ENCODE data around the gene OR2A42.
"Not testable (repeated sequence)": the region's sequence is repeated elsewhere in the genome, so short reads cannot be mapped to it uniquely, and the experiment has no call there.

The OR2A42 gene

DNA sequence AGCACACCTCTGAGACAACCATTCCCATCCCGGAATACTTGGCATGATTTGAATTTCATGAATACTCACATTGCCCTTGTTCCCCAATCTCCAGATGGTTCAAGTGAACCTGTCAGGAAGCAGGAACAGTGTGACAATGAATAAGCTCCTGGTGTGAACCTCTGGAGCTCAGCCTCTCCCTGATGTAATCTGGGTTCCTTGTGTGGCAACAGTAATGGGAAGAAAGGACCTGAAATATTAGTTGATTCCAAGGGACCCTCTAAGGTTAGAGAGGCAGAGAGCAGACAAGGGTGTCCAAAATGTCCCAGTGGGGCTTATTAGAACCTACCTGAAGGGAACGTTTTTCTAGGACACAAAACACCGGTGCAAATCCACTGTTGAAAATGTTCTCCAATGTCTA, 16.7 kb upstream of the OR2A42 start:
- Histone ChIP-seq H3K36me3 (ENCODE audit: control insufficient read depth, insufficient read depth, low read length, severe bottlenecking) (no peaks in the 10 kb centered on the region), H3K4me3 (ENCODE audit: low read length) (no peak overlapping the region), H3K27me3 (replicated peaks; ENCODE audit: control insufficient read depth, insufficient read depth, low read length) (no peaks in the 10 kb centered on the region), H3K9me3 (ENCODE audit: control insufficient read depth, low read length) (no peaks in the 10 kb centered on the region), H3K4me1 (ENCODE audit: control insufficient read depth, insufficient read depth, low read length) (peaks cover 3% of the 10 kb centered on the region), H3K9ac (ENCODE audit: low read length) (no peak overlapping the region)
- no peak for DNase-seq (ENCODE audit: low read depth)

GRCh38 chr7:144255471-144255897, 16.1 kb upstream of the OR2A42 start:
- no peak for DNase-seq (ENCODE audit: low read depth)
- no peak overlapping the region for H3K9ac ChIP-seq (ENCODE audit: low read length)
- no peaks in the 10 kb centered on the region for H3K9me3 ChIP-seq (ENCODE audit: control insufficient read depth, low read length)
- peaks cover 3% of the 10 kb centered on the region for H3K4me1 ChIP-seq (ENCODE audit: control insufficient read depth, insufficient read depth, low read length)
- no peak overlapping the region for H3K4me3 ChIP-seq (ENCODE audit: low read length)
- H3K27me3 ChIP-seq (replicated peaks; ENCODE audit: control insufficient read depth, insufficient read depth, low read length): no peaks in the 10 kb centered on the region
- no peaks in the 10 kb centered on the region for H3K36me3 ChIP-seq (ENCODE audit: control insufficient read depth, insufficient read depth, low read length, severe bottlenecking)

DNA sequence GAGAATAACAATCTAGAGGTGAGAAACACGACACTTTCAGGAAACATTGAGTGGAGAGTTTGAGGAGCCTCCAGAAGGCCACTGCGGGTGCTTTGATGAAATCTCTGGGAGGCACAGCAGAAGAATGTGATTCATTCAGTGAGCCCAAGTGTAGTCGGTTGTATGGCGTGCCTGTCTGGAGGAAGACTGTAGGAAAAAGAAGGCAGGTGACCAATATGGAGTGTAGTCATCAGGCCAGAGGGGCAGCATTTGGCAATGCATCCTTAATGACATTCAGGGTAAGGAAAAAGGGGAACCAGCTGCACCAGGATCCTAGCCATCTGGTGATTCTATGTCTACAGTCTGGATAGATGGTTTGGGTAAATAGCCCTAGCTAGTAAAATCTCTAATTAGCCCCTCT, 12.9 kb upstream of the OR2A42 start:
- not testable (repeated sequence) for H3K9me3 ChIP-seq (ENCODE audit: control insufficient read depth, low read length); H3K27me3 ChIP-seq (replicated peaks; ENCODE audit: control insufficient read depth, insufficient read depth, low read length); DNase-seq (ENCODE audit: low read depth); H3K9ac ChIP-seq (ENCODE audit: low read length); H3K36me3 ChIP-seq (ENCODE audit: control insufficient read depth, insufficient read depth, low read length, severe bottlenecking); H3K4me1 ChIP-seq (ENCODE audit: control insufficient read depth, insufficient read depth, low read length); H3K4me3 ChIP-seq (ENCODE audit: low read length)

GRCh38 chr7:144247674-144248330, 8.4 kb upstream of the OR2A42 start:
- H3K4me1 ChIP-seq (ENCODE audit: control insufficient read depth, insufficient read depth, low read length); DNase-seq (ENCODE audit: low read depth); H3K9ac ChIP-seq (ENCODE audit: low read length); H3K27me3 ChIP-seq (replicated peaks; ENCODE audit: control insufficient read depth, insufficient read depth, low read length); H3K4me3 ChIP-seq (ENCODE audit: low read length); H3K36me3 ChIP-seq (ENCODE audit: control insufficient read depth, insufficient read depth, low read length, severe bottlenecking); H3K9me3 ChIP-seq (ENCODE audit: control insufficient read depth, low read length): not testable (repeated sequence)

DNA sequence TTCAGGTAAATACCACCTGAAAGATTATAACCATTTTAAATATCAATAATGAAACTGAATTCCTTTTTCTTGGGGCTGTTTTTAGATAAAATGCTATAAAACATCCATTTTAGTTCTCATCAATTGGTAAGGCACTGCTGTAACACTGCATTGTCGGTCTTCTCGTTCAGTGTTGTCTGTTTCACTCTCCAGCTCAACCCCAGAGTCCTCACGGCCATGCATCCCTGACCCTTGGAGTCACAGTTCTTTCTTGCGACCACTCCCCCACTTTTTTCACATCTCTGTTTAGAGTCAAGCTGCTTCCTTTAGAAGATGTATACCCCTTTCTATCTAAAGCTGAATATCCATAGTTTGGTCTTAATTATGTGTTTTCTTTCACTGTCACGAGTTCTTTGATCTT, 7.6 kb upstream of the OR2A42 start:
- H3K27me3 ChIP-seq (replicated peaks; ENCODE audit: control insufficient read depth, insufficient read depth, low read length); H3K36me3 ChIP-seq (ENCODE audit: control insufficient read depth, insufficient read depth, low read length, severe bottlenecking); H3K9ac ChIP-seq (ENCODE audit: low read length); DNase-seq (ENCODE audit: low read depth); H3K9me3 ChIP-seq (ENCODE audit: control insufficient read depth, low read length); H3K4me1 ChIP-seq (ENCODE audit: control insufficient read depth, insufficient read depth, low read length); H3K4me3 ChIP-seq (ENCODE audit: low read length): not testable (repeated sequence)

DNA sequence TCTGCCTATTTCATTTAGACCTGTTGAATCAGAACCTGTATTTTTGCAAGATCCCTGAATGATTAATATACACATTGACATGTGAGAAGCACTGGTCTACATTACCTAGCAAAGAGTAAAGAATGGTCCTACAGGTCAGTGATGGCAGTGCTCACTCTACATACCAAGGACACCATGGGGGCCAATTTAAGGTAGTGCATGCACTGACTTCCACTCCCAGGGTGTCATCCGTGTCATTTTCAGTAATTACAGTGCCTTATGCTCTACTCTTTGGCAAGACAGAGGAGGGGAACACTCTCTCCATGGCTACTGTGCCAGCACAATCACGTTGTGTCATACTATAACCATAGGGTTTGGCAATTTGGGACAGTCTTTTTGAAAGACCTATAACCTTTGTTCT, 6.0 kb upstream of the OR2A42 start:
- not testable (repeated sequence) for H3K4me1 ChIP-seq (ENCODE audit: control insufficient read depth, insufficient read depth, low read length); DNase-seq (ENCODE audit: low read depth); H3K27me3 ChIP-seq (replicated peaks; ENCODE audit: control insufficient read depth, insufficient read depth, low read length); H3K9ac ChIP-seq (ENCODE audit: low read length); H3K36me3 ChIP-seq (ENCODE audit: control insufficient read depth, insufficient read depth, low read length, severe bottlenecking); H3K9me3 ChIP-seq (ENCODE audit: control insufficient read depth, low read length); H3K4me3 ChIP-seq (ENCODE audit: low read length)

GRCh38 chr7:144238530-144239082, 799 bp downstream of the OR2A42 start:
- DNase-seq (ENCODE audit: low read depth): not testable (repeated sequence)

GRCh38 chr7:144233039-144233438, 6.4 kb downstream of the OR2A42 start:
- not testable (repeated sequence) for H3K4me3 ChIP-seq (ENCODE audit: low read length); H3K36me3 ChIP-seq (ENCODE audit: control insufficient read depth, insufficient read depth, low read length, severe bottlenecking); DNase-seq (ENCODE audit: low read depth); H3K9me3 ChIP-seq (ENCODE audit: control insufficient read depth, low read length); H3K4me1 ChIP-seq (ENCODE audit: control insufficient read depth, insufficient read depth, low read length); H3K9ac ChIP-seq (ENCODE audit: low read length); H3K27me3 ChIP-seq (replicated peaks; ENCODE audit: control insufficient read depth, insufficient read depth, low read length)

More at GRCh38 chr7:144238530-144239082, 799 bp downstream of the OR2A42 start:
- H3K4me3 ChIP-seq (ENCODE audit: low read length); H3K4me1 ChIP-seq (ENCODE audit: control insufficient read depth, insufficient read depth, low read length); H3K27me3 ChIP-seq (replicated peaks; ENCODE audit: control insufficient read depth, insufficient read depth, low read length); H3K36me3 ChIP-seq (ENCODE audit: control insufficient read depth, insufficient read depth, low read length, severe bottlenecking); H3K9ac ChIP-seq (ENCODE audit: low read length); H3K9me3 ChIP-seq (ENCODE audit: control insufficient read depth, low read length): not testable (repeated sequence)

- not testable (repeated sequence) for H3K27me3 ChIP-seq (replicated peaks; ENCODE audit: control insufficient read depth, insufficient read depth, low read length); H3K36me3 ChIP-seq (ENCODE audit: control insufficient read depth, insufficient read depth, low read length, severe bottlenecking); H3K4me1 ChIP-seq (ENCODE audit: control insufficient read depth, insufficient read depth, low read length); H3K4me3 ChIP-seq (ENCODE audit: low read length); H3K9me3 ChIP-seq (ENCODE audit: control insufficient read depth, low read length); DNase-seq (ENCODE audit: low read depth); H3K9ac ChIP-seq (ENCODE audit: low read length)
These were observed 8.4 kb downstream of the OR2A42 start for GRCh38 chr7:144231027-144231426.

- not testable (repeated sequence) for DNase-seq (ENCODE audit: low read depth); H3K27me3 ChIP-seq (replicated peaks; ENCODE audit: control insufficient read depth, insufficient read depth, low read length)
These were observed 10.6 kb downstream of the OR2A42 start for GRCh38 chr7:144228810-144229209.

GRCh38 chr7:144226866-144227265, 12.5 kb downstream of the OR2A42 start:
- not testable (repeated sequence) for H3K9me3 ChIP-seq (ENCODE audit: control insufficient read depth, low read length); H3K27me3 ChIP-seq (replicated peaks; ENCODE audit: control insufficient read depth, insufficient read depth, low read length); H3K4me1 ChIP-seq (ENCODE audit: control insufficient read depth, insufficient read depth, low read length); H3K4me3 ChIP-seq (ENCODE audit: low read length); DNase-seq (ENCODE audit: low read depth); H3K9ac ChIP-seq (ENCODE audit: low read length); H3K36me3 ChIP-seq (ENCODE audit: control insufficient read depth, insufficient read depth, low read length, severe bottlenecking)

More at GRCh38 chr7:144228810-144229209, 10.6 kb downstream of the OR2A42 start:
- not testable (repeated sequence) for H3K4me1 ChIP-seq (ENCODE audit: control insufficient read depth, insufficient read depth, low read length); H3K36me3 ChIP-seq (ENCODE audit: control insufficient read depth, insufficient read depth, low read length, severe bottlenecking); H3K9me3 ChIP-seq (ENCODE audit: control insufficient read depth, low read length); H3K4me3 ChIP-seq (ENCODE audit: low read length); H3K9ac ChIP-seq (ENCODE audit: low read length)

- not testable (repeated sequence) for H3K36me3 ChIP-seq (ENCODE audit: control insufficient read depth, insufficient read depth, low read length, severe bottlenecking); H3K4me3 ChIP-seq (ENCODE audit: low read length); DNase-seq (ENCODE audit: low read depth); H3K4me1 ChIP-seq (ENCODE audit: control insufficient read depth, insufficient read depth, low read length); H3K9ac ChIP-seq (ENCODE audit: low read length); H3K9me3 ChIP-seq (ENCODE audit: control insufficient read depth, low read length); H3K27me3 ChIP-seq (replicated peaks; ENCODE audit: control insufficient read depth, insufficient read depth, low read length)
These were observed 15.7 kb downstream of the OR2A42 start for GRCh38 chr7:144223675-144224074.

All from adipocyte (in vitro differentiated cells).